ENCODE results near the gene PDE6G.
A peak's percentile ranks its signal among the peaks of the same experiment; 100 is the strongest.

The PDE6G gene

DNA sequence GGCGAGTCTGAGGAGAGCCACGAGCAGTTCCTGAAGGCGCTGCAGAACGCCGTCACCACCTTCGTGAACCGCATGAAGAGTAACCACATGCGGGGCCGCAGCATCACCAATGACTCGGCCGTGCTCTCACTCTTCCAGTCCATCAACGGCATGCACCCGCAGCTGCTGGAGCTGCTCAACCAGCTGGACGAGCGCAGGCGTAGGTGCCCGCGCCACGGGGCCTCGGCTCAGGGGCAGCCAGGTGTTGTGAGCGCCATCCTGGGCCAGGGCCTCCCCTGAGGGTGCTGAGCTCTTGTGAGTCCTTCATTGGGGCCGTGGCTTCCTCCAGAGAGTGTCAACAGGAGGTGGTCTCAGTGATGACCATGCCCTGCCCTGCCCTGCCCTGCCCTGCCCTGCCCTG, 39.5 kb upstream of the PDE6G start:
- no peak overlapping the region for H3K4me3 ChIP-seq (replicated peaks; ENCODE audit: insufficient read depth, low read length)
- no peaks in the 10 kb centered on the region for H3K27me3 ChIP-seq (ENCODE audit: insufficient read depth, poor library complexity, severe bottlenecking)
- no peak overlapping the region for H3K27ac ChIP-seq (replicated peaks)
- no peak for DNase-seq (ENCODE audit: low read depth in 1 of 2, low spot score in 1 of 2)
- TF ChIP-seq, protein P1, sequence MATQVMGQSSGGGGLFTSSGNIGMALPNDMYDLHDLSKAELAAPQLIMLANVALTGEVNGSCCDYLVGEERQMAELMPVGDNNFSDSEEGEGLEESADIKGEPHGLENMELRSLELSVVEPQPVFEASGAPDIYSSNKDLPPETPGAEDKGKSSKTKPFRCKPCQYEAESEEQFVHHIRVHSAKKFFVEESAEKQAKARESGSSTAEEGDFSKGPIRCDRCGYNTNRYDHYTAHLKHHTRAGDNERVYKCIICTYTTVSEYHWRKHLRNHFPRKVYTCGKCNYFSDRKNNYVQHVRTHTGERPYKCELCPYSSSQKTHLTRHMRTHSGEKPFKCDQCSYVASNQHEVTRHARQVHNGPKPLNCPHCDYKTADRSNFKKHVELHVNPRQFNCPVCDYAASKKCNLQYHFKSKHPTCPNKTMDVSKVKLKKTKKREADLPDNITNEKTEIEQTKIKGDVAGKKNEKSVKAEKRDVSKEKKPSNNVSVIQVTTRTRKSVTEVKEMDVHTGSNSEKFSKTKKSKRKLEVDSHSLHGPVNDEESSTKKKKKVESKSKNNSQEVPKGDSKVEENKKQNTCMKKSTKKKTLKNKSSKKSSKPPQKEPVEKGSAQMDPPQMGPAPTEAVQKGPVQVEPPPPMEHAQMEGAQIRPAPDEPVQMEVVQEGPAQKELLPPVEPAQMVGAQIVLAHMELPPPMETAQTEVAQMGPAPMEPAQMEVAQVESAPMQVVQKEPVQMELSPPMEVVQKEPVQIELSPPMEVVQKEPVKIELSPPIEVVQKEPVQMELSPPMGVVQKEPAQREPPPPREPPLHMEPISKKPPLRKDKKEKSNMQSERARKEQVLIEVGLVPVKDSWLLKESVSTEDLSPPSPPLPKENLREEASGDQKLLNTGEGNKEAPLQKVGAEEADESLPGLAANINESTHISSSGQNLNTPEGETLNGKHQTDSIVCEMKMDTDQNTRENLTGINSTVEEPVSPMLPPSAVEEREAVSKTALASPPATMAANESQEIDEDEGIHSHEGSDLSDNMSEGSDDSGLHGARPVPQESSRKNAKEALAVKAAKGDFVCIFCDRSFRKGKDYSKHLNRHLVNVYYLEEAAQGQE (IDR thresholded peaks at IDR 0.05; ENCODE audit: insufficient replicate concordance, low read depth), result no peak
- TF ChIP-seq SPI1 (IDR thresholded peaks at IDR 0.05; ENCODE audit: borderline replicate concordance, low read depth) (no peak), POLR2AphosphoS5 (IDR thresholded peaks at IDR 0.05; ENCODE audit: low read depth) (no peak; the same call in 1 of the 2 replicates), GABPA (IDR thresholded peaks at IDR 0.05; ENCODE audit: low read depth) (no peak)
- TF ChIP-seq, protein P2, sequence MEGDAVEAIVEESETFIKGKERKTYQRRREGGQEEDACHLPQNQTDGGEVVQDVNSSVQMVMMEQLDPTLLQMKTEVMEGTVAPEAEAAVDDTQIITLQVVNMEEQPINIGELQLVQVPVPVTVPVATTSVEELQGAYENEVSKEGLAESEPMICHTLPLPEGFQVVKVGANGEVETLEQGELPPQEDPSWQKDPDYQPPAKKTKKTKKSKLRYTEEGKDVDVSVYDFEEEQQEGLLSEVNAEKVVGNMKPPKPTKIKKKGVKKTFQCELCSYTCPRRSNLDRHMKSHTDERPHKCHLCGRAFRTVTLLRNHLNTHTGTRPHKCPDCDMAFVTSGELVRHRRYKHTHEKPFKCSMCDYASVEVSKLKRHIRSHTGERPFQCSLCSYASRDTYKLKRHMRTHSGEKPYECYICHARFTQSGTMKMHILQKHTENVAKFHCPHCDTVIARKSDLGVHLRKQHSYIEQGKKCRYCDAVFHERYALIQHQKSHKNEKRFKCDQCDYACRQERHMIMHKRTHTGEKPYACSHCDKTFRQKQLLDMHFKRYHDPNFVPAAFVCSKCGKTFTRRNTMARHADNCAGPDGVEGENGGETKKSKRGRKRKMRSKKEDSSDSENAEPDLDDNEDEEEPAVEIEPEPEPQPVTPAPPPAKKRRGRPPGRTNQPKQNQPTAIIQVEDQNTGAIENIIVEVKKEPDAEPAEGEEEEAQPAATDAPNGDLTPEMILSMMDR (IDR thresholded peaks at IDR 0.05; ENCODE audit: insufficient read depth, low read length), result no peak

DNA sequence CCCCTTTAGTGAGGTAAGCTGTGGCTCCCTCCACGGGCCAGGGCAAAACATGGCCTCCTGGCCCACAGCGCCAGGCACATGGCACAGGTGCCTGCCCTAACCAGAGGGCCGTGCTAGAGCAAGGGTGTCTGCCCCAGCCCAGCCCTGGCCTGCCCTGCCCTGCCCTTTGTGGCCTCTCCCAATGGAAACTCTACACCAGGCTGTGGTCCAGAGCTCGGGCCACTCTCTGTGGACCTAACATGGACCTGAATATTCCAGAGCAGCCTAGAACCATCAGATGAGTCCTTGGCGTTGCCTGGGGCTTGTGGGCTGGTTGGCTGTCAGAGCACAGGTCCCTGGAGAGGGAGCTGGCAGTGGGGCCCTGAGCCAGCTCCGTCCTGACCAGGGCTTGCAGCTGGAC, 38.9 kb upstream of the PDE6G start:
- Histone ChIP-seq H3K27me3 (ENCODE audit: insufficient read depth, poor library complexity, severe bottlenecking) (no peaks in the 10 kb centered on the region), H3K27ac (replicated peaks) (no peak overlapping the region), H3K4me3 (replicated peaks; ENCODE audit: insufficient read depth, low read length) (no peak overlapping the region)
- DNase-seq (ENCODE audit: low read depth in 1 of 2, low spot score in 1 of 2), result no peak
- TF ChIP-seq POLR2AphosphoS5 (IDR thresholded peaks at IDR 0.05; ENCODE audit: low read depth), result no peak
- TF ChIP-seq GABPA (IDR thresholded peaks at IDR 0.05; ENCODE audit: low read depth), result no peak
- TF ChIP-seq, protein P2 (IDR thresholded peaks at IDR 0.05; ENCODE audit: insufficient read depth, low read length), result no peak
- TF ChIP-seq SPI1 (IDR thresholded peaks at IDR 0.05; ENCODE audit: borderline replicate concordance, low read depth), result no peak
- TF ChIP-seq, protein P1 (IDR thresholded peaks at IDR 0.05; ENCODE audit: insufficient replicate concordance, low read depth), result no peak

DNA sequence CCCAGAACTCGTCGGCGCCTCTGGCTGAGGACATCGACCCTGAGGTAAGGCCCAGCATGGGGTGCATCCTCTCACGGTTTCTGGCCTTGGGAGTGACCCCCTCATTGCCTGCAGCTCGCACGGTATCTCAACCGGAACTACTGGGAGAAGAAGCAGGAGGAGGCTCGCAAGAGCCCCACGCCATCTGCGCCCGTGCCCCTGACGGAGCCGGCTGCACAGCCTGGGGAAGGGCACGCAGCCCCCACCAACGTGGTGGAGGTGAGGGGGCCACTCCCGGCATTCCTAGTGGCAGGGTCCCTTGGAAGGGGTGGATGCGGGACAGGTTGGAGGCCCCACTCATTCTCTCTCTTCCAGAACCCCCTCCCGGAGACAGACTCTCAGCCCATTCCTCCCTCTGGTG, 38.5 kb upstream of the PDE6G start:
- Histone ChIP-seq H3K27me3 (ENCODE audit: insufficient read depth, poor library complexity, severe bottlenecking) (no peaks in the 10 kb centered on the region), H3K27ac (replicated peaks) (no peak overlapping the region), H3K4me3 (replicated peaks; ENCODE audit: insufficient read depth, low read length) (no peak overlapping the region)
- TF ChIP-seq POLR2AphosphoS5 (IDR thresholded peaks at IDR 0.05; ENCODE audit: low read depth), result no peak
- DNase-seq (ENCODE audit: low read depth in 1 of 2, low spot score in 1 of 2), result no peak

DNA sequence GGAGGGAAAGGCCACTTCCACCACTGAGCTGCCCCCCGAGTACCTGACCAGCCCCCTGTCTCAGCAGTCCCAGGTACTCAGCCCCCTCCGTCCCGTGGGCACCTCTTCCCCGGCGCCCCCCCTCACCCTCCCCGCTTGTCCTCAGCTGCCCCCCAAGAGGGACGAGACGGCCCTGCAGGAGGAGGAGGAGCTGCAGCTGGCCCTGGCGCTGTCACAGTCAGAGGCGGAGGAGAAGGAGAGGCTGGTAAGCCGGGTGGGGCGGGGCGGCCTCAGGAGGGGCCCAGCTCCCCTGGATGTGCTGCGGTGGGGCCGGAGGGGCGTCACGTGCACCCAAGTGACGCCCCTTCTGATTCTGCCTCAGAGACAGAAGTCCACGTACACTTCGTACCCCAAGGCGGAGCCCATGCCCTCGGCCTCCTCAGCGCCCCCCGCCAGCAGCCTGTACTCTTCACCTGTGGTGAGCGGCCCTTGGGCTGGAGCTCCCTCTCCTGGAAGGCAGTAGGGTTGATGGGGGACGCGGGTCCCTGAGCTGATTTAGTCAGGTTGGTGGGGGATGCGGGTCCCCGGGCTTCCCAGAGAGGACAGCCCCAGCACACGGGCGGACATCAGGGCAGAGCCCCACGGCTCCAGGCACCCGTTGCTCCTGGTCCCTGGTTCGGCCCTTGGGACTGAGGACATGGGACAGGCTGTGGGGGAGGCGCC, 37.3 kb upstream of the PDE6G start:
- no peak overlapping the region for H3K27ac ChIP-seq (replicated peaks)
- TF ChIP-seq GABPA (IDR thresholded peaks at IDR 0.05; ENCODE audit: low read depth) (no peak), POLR2AphosphoS5 (IDR thresholded peaks at IDR 0.05; ENCODE audit: low read depth) (0 out of 2 replicates have a peak, but pooled peaks have one; percentile 23)
- H3K27me3 ChIP-seq (ENCODE audit: insufficient read depth, poor library complexity, severe bottlenecking), result no peaks in the 10 kb centered on the region
- no peak overlapping the region for H3K4me3 ChIP-seq (replicated peaks; ENCODE audit: insufficient read depth, low read length)
- no peak for DNase-seq (ENCODE audit: low read depth in 1 of 2, low spot score in 1 of 2)

DNA sequence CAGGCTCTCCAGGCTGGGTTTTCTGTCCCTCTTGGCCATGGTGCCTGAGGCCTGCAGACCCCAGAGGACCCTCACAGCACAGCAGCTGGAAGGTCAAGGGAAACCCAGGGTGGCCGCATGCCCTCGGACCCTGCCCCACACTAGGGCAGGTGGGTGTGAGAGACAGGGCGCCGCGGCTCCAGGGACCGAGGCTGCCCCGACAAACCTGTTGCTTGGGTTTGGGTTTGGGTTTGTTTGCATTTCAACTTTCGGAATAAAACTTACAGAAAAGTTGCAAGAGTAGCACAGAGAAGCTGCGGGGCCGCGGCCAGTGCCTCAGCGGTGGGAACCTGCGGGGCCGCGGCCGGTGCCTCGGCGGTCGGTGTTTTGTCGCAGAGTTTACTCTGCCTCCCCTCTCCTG, 35.3 kb upstream of the PDE6G start:
- TF ChIP-seq, protein P2 (IDR thresholded peaks at IDR 0.05; ENCODE audit: insufficient read depth, low read length), result no peak
- no peak for TF ChIP-seq GABPA (IDR thresholded peaks at IDR 0.05; ENCODE audit: low read depth)
- TF ChIP-seq POLR2AphosphoS5 (IDR thresholded peaks at IDR 0.05; ENCODE audit: low read depth), result no peak
- TF ChIP-seq, protein P1 (IDR thresholded peaks at IDR 0.05; ENCODE audit: insufficient replicate concordance, low read depth), result no peak
- no peak for TF ChIP-seq SPI1 (IDR thresholded peaks at IDR 0.05; ENCODE audit: borderline replicate concordance, low read depth)
- Histone ChIP-seq H3K27me3 (ENCODE audit: insufficient read depth, poor library complexity, severe bottlenecking) (no peaks in the 10 kb centered on the region), H3K27ac (replicated peaks) (no peak overlapping the region), H3K4me3 (replicated peaks; ENCODE audit: insufficient read depth, low read length) (no peak overlapping the region)
- DNase-seq (ENCODE audit: low read depth in 1 of 2, low spot score in 1 of 2), result no peak

Measured in HL-60 (cell line).